GM18870 (cell line): ENCODE results near the gene CSF2.

Experiments used
- ATAC-seq: cut with Tn5 transposase; IDR thresholded peaks from one replicate; pipeline ENCODE4 v1.9.1; 2021; ENCODE audit warnings: moderate library complexity; ENCODE audit not compliant: unreplicated experiment

Gene CSF2

GRCh38 chr5:132067941-132068808 lies 5.4 kb upstream of the CSF2 start:
- ATAC-seq, result no peak

GRCh38 chr5:132069561-132069960 lies 4.0 kb upstream of the CSF2 start:
- ATAC-seq, result no peak

- ATAC-seq, result no peak
These were observed 3.6 kb upstream of the CSF2 start for GRCh38 chr5:132069994-132070393.

GRCh38 chr5:132070460-132071337 lies 2.9 kb upstream of the CSF2 start:
- ATAC-seq, result no peak

GRCh38 chr5:132071338-132071707 lies 2.3 kb upstream of the CSF2 start:
- ATAC-seq, result no peak

- no peak for ATAC-seq
These were observed 1.5 kb upstream of the CSF2 start for GRCh38 chr5:132072070-132072469.

- ATAC-seq, result no peak
These were observed 1.1 kb upstream of the CSF2 start for GRCh38 chr5:132072528-132072927.

- ATAC-seq, result no peak
These were observed 642 bp downstream of the CSF2 start for GRCh38 chr5:132074091-132074771.

GRCh38 chr5:132074772-132075718 lies 1.5 kb downstream of the CSF2 start:
- ATAC-seq, result no peak

GRCh38 chr5:132075719-132076077 lies 2.1 kb downstream of the CSF2 start:
- ATAC-seq, result no peak

- no peak for ATAC-seq
These were observed 2.7 kb downstream of the CSF2 start for GRCh38 chr5:132076202-132076830.

GRCh38 chr5:132076983-132077382 lies 3.4 kb downstream of the CSF2 start:
- no peak for ATAC-seq

- ATAC-seq, result no peak
These were observed 5.5 kb downstream of the CSF2 start for GRCh38 chr5:132079081-132079480.

GRCh38 chr5:132079619-132080018 lies 6.0 kb downstream of the CSF2 start:
- ATAC-seq, result no peak

- ATAC-seq, result no peak
These were observed 7.0 kb downstream of the CSF2 start for GRCh38 chr5:132080595-132080994.

- no peak for ATAC-seq
These were observed 7.9 kb downstream of the CSF2 start for GRCh38 chr5:132081458-132081857.

GRCh38 chr5:132082329-132083023 lies 8.9 kb downstream of the CSF2 start:
- no peak for ATAC-seq

GRCh38 chr5:132083071-132083678 lies 9.6 kb downstream of the CSF2 start:
- ATAC-seq, result no peak

GRCh38 chr5:132085686-132086085 lies 12.1 kb downstream of the CSF2 start:
- ATAC-seq, result no peak
